ENCODE data around the gene ZC3H4.

Gene ZC3H4

GRCh38 chr19:47027586-47028088 lies 85.9 kb downstream of the ZC3H4 start:
- Histone ChIP-seq H3K36me3 (ENCODE audit: control insufficient read depth, insufficient read depth, low read length) (no peaks in the 10 kb centered on the region), H3K4me3 (ENCODE audit: low read depth, low read length) (no peak overlapping the region), H3K27me3 (ENCODE audit: control insufficient read depth, insufficient read depth, low read length) (peaks cover 69% of the 10 kb centered on the region), H3K9me3 (ENCODE audit: control insufficient read depth, insufficient read depth, low read depth, low read length) (no peaks in the 10 kb centered on the region), H3K27ac (ENCODE audit: low read depth, low read length) (no peak overlapping the region), H3K4me1 (ENCODE audit: control insufficient read depth, insufficient read depth, low read length) (peaks cover 18% of the 10 kb centered on the region), H3K9ac (ENCODE audit: low read length) (no peak overlapping the region)

GRCh38 chr19:47026889-47027288 lies 86.7 kb downstream of the ZC3H4 start:
- Histone ChIP-seq H3K4me3 (ENCODE audit: low read depth, low read length) (no peak overlapping the region), H3K9me3 (ENCODE audit: control insufficient read depth, insufficient read depth, low read depth, low read length) (no peaks in the 10 kb centered on the region), H3K36me3 (ENCODE audit: control insufficient read depth, insufficient read depth, low read length) (no peaks in the 10 kb centered on the region), H3K27ac (ENCODE audit: low read depth, low read length) (no peak overlapping the region), H3K27me3 (ENCODE audit: control insufficient read depth, insufficient read depth, low read length) (peaks cover 74% of the 10 kb centered on the region), H3K4me1 (ENCODE audit: control insufficient read depth, insufficient read depth, low read length) (peaks cover 20% of the 10 kb centered on the region), H3K9ac (ENCODE audit: low read length) (no peak overlapping the region)

GRCh38 chr19:47026156-47026555 lies 87.4 kb downstream of the ZC3H4 start:
- H3K27ac ChIP-seq (ENCODE audit: low read depth, low read length), result no peak overlapping the region
- no peaks in the 10 kb centered on the region for H3K36me3 ChIP-seq (ENCODE audit: control insufficient read depth, insufficient read depth, low read length)
- H3K9ac ChIP-seq (ENCODE audit: low read length), result no peak overlapping the region
- H3K9me3 ChIP-seq (ENCODE audit: control insufficient read depth, insufficient read depth, low read depth, low read length), result no peaks in the 10 kb centered on the region
- no peak overlapping the region for H3K4me3 ChIP-seq (ENCODE audit: low read depth, low read length)
- peaks cover 79% of the 10 kb centered on the region for H3K27me3 ChIP-seq (ENCODE audit: control insufficient read depth, insufficient read depth, low read length)
- H3K4me1 ChIP-seq (ENCODE audit: control insufficient read depth, insufficient read depth, low read length), result peaks cover 19% of the 10 kb centered on the region

- Histone ChIP-seq H3K27ac (ENCODE audit: low read depth, low read length) (no peak overlapping the region), H3K36me3 (ENCODE audit: control insufficient read depth, insufficient read depth, low read length) (no peaks in the 10 kb centered on the region), H3K4me3 (ENCODE audit: low read depth, low read length) (no peak overlapping the region), H3K9ac (ENCODE audit: low read length) (no peak overlapping the region), H3K9me3 (ENCODE audit: control insufficient read depth, insufficient read depth, low read depth, low read length) (no peaks in the 10 kb centered on the region), H3K4me1 (ENCODE audit: control insufficient read depth, insufficient read depth, low read length) (peaks cover 19% of the 10 kb centered on the region), H3K27me3 (ENCODE audit: control insufficient read depth, insufficient read depth, low read length) (peaks cover 87% of the 10 kb centered on the region)
Observed at GRCh38 chr19:47024502-47024901, 89.1 kb downstream of the ZC3H4 start.

- Histone ChIP-seq H3K36me3 (ENCODE audit: control insufficient read depth, insufficient read depth, low read length) (no peaks in the 10 kb centered on the region), H3K27me3 (ENCODE audit: control insufficient read depth, insufficient read depth, low read length) (peaks cover 92% of the 10 kb centered on the region), H3K9ac (ENCODE audit: low read length) (no peak overlapping the region), H3K27ac (ENCODE audit: low read depth, low read length) (no peak overlapping the region), H3K4me3 (ENCODE audit: low read depth, low read length) (peak overlapping the region; percentile 22), H3K9me3 (ENCODE audit: control insufficient read depth, insufficient read depth, low read depth, low read length) (no peaks in the 10 kb centered on the region), H3K4me1 (ENCODE audit: control insufficient read depth, insufficient read depth, low read length) (peaks cover 16% of the 10 kb centered on the region)
Observed at GRCh38 chr19:47023448-47023794, 90.2 kb downstream of the ZC3H4 start.

GRCh38 chr19:47022541-47023447 lies 90.8 kb downstream of the ZC3H4 start:
- peak overlapping the region; percentile 22 for H3K4me3 ChIP-seq (ENCODE audit: low read depth, low read length)

GRCh38 chr19:47022140-47022536 lies 91.4 kb downstream of the ZC3H4 start:
- Histone ChIP-seq H3K27ac (ENCODE audit: low read depth, low read length) (no peak overlapping the region), H3K36me3 (ENCODE audit: control insufficient read depth, insufficient read depth, low read length) (no peaks in the 10 kb centered on the region), H3K9me3 (ENCODE audit: control insufficient read depth, insufficient read depth, low read depth, low read length) (no peaks in the 10 kb centered on the region), H3K4me1 (ENCODE audit: control insufficient read depth, insufficient read depth, low read length) (peaks cover 9% of the 10 kb centered on the region), H3K4me3 (ENCODE audit: low read depth, low read length) (peak overlapping the region; percentile 58; the same call in 1 of the 2 replicates), H3K9ac (ENCODE audit: low read length) (no peak overlapping the region), H3K27me3 (ENCODE audit: control insufficient read depth, insufficient read depth, low read length) (peaks cover 87% of the 10 kb centered on the region)

More at GRCh38 chr19:47022541-47023447, 90.8 kb downstream of the ZC3H4 start:
- peaks cover 11% of the 10 kb centered on the region for H3K4me1 ChIP-seq (ENCODE audit: control insufficient read depth, insufficient read depth, low read length)
- H3K27me3 ChIP-seq (ENCODE audit: control insufficient read depth, insufficient read depth, low read length), result peaks cover 91% of the 10 kb centered on the region
- H3K9me3 ChIP-seq (ENCODE audit: control insufficient read depth, insufficient read depth, low read depth, low read length), result no peaks in the 10 kb centered on the region
- H3K36me3 ChIP-seq (ENCODE audit: control insufficient read depth, insufficient read depth, low read length), result no peaks in the 10 kb centered on the region
- H3K9ac ChIP-seq (ENCODE audit: low read length), result no peak overlapping the region
- H3K27ac ChIP-seq (ENCODE audit: low read depth, low read length), result no peak overlapping the region

GRCh38 chr19:47021536-47022139 lies 91.9 kb downstream of the ZC3H4 start:
- Histone ChIP-seq H3K27me3 (ENCODE audit: control insufficient read depth, insufficient read depth, low read length) (peaks cover 83% of the 10 kb centered on the region), H3K9ac (ENCODE audit: low read length) (no peak overlapping the region), H3K27ac (ENCODE audit: low read depth, low read length) (no peak overlapping the region), H3K4me3 (ENCODE audit: low read depth, low read length) (peak overlapping the region; percentile 58), H3K4me1 (ENCODE audit: control insufficient read depth, insufficient read depth, low read length) (peaks cover 9% of the 10 kb centered on the region), H3K9me3 (ENCODE audit: control insufficient read depth, insufficient read depth, low read depth, low read length) (no peaks in the 10 kb centered on the region), H3K36me3 (ENCODE audit: control insufficient read depth, insufficient read depth, low read length) (no peaks in the 10 kb centered on the region)

- H3K36me3 ChIP-seq (ENCODE audit: control insufficient read depth, insufficient read depth, low read length), result no peaks in the 10 kb centered on the region
- H3K4me3 ChIP-seq (ENCODE audit: low read depth, low read length), result peak overlapping the region; percentile 58
- peak overlapping the region; percentile 47 for H3K9ac ChIP-seq (ENCODE audit: low read length)
- no peak overlapping the region for H3K27ac ChIP-seq (ENCODE audit: low read depth, low read length)
- H3K4me1 ChIP-seq (ENCODE audit: control insufficient read depth, insufficient read depth, low read length), result peaks cover 9% of the 10 kb centered on the region
- H3K9me3 ChIP-seq (ENCODE audit: control insufficient read depth, insufficient read depth, low read depth, low read length), result no peaks in the 10 kb centered on the region
- H3K27me3 ChIP-seq (ENCODE audit: control insufficient read depth, insufficient read depth, low read length), result peaks cover 78% of the 10 kb centered on the region
Observed at GRCh38 chr19:47020992-47021496, 92.5 kb downstream of the ZC3H4 start.

- no peak overlapping the region for H3K9ac ChIP-seq (ENCODE audit: low read length)
- H3K9me3 ChIP-seq (ENCODE audit: control insufficient read depth, insufficient read depth, low read depth, low read length), result no peaks in the 10 kb centered on the region
- peak overlapping the region; percentile 58 for H3K4me3 ChIP-seq (ENCODE audit: low read depth, low read length)
- no peak overlapping the region for H3K27ac ChIP-seq (ENCODE audit: low read depth, low read length)
- peaks cover 9% of the 10 kb centered on the region for H3K4me1 ChIP-seq (ENCODE audit: control insufficient read depth, insufficient read depth, low read length)
- H3K36me3 ChIP-seq (ENCODE audit: control insufficient read depth, insufficient read depth, low read length), result no peaks in the 10 kb centered on the region
- H3K27me3 ChIP-seq (ENCODE audit: control insufficient read depth, insufficient read depth, low read length), result peaks cover 75% of the 10 kb centered on the region
Observed at GRCh38 chr19:47020132-47020805, 93.3 kb downstream of the ZC3H4 start.

Measured in HUES6 (cell line).